SK-N-MC (cell line): ENCODE data around the gene LRMDA.

ENCODE experiments used
- DNase-seq: peaks from one replicate; pipeline ENCODE4 v3.0.0-alpha.2; 2011; ENCODE audit warnings: low read depth, low spot score
- H3K27ac ChIP-seq: fragments of 200-600 bp; sonication (generic); 2 replicates; pipeline ENCODE4 v1.5.1; 2016; ENCODE audit warnings: mixed run types
- H3K36me3 ChIP-seq: fragments of 200-600 bp; sonication (generic); 2 replicates; pipeline ENCODE4 v1.6.1; 2017; ENCODE audit warnings: antibody characterized with exemption, low read length, mixed read lengths; ENCODE audit not compliant: insufficient read depth
- H3K4me3 ChIP-seq: fragments of 200-600 bp; sonication (generic); 2 replicates; pipeline ENCODE4 v1.5.1; 2016
- H3K9ac ChIP-seq: fragments of 200-600 bp; sonication (generic); 2 replicates; pipeline ENCODE4 v1.8.0; 2017; ENCODE audit warnings: mixed run types, mixed read lengths; ENCODE audit not compliant: insufficient read length
- H3K9me3 ChIP-seq: fragments of 200-600 bp; sonication (generic); 2 replicates; pipeline ENCODE4 v1.6.1; 2017; ENCODE audit warnings: low read depth, mild to moderate bottlenecking, antibody characterized with exemption, low read length, moderate library complexity, mixed read lengths
- EZH2 ChIP-seq: fragments of 200-600 bp; sonication (generic); IDR thresholded peaks from one replicate; pipeline ENCODE4 v1.6.1; 2017; ENCODE audit warnings: antibody characterized with exemption
- FOXP2 ChIP-seq: optimal IDR thresholded peaks from 2 replicates; pipeline ENCODE3; 2011; ENCODE audit warnings: mild to moderate bottlenecking, moderate library complexity; ENCODE audit not compliant: insufficient read depth; ENCODE audit errors: extremely low read length, control extremely low read depth
- POLR2AphosphoS5 ChIP-seq: IDR thresholded peaks from 2 replicates; pipeline ENCODE4 v1.6.1; 2012; ENCODE audit warnings: mild to moderate bottlenecking, low read depth, low read length, borderline replicate concordance

Gene LRMDA

GRCh38 chr10:75555323-75555722 is 123.9 kb downstream of the LRMDA start:
- Histone ChIP-seq H3K9me3 (no peaks in the 10 kb centered on the region), H3K4me3 (no peak overlapping the region), H3K36me3 (no peaks in the 10 kb centered on the region), H3K9ac (no peak overlapping the region), H3K27ac (no peak overlapping the region)
- DNase-seq: no peak
- no peak for TF ChIP-seq FOXP2
- no peak for TF ChIP-seq EZH2
- TF ChIP-seq POLR2AphosphoS5: no peak

GRCh38 chr10:75556320-75556719 is 124.9 kb downstream of the LRMDA start:
- no peak overlapping the region for H3K27ac ChIP-seq
- H3K4me3 ChIP-seq: no peak overlapping the region
- H3K9ac ChIP-seq: no peak overlapping the region
- TF ChIP-seq EZH2: no peak
- no peak for TF ChIP-seq POLR2AphosphoS5
- TF ChIP-seq FOXP2: no peak
- no peak for DNase-seq
- H3K9me3 ChIP-seq: no peaks in the 10 kb centered on the region
- H3K36me3 ChIP-seq: no peaks in the 10 kb centered on the region

GRCh38 chr10:75565286-75566251 is 134.1 kb downstream of the LRMDA start:
- TF ChIP-seq FOXP2 (no peak), EZH2 (no peak), POLR2AphosphoS5 (no peak)
- no peak for DNase-seq
- Histone ChIP-seq H3K4me3 (no peak overlapping the region), H3K27ac (no peak overlapping the region), H3K36me3 (no peaks in the 10 kb centered on the region), H3K9me3 (no peaks in the 10 kb centered on the region), H3K9ac (no peak overlapping the region)

- no peak for DNase-seq
- TF ChIP-seq FOXP2 (no peak), POLR2AphosphoS5 (no peak), EZH2 (no peak)
- H3K36me3 ChIP-seq: no peaks in the 10 kb centered on the region
- no peak overlapping the region for H3K9ac ChIP-seq
- H3K27ac ChIP-seq: no peak overlapping the region
- no peak overlapping the region for H3K4me3 ChIP-seq
- H3K9me3 ChIP-seq: no peaks in the 10 kb centered on the region
These were observed 137.2 kb downstream of the LRMDA start for GRCh38 chr10:75568450-75569130.

- H3K9ac ChIP-seq: no peak overlapping the region
- H3K4me3 ChIP-seq: no peak overlapping the region
- no peak for TF ChIP-seq EZH2
- TF ChIP-seq POLR2AphosphoS5: no peak
- TF ChIP-seq FOXP2: no peak
- H3K9me3 ChIP-seq: no peaks in the 10 kb centered on the region
- no peak overlapping the region for H3K27ac ChIP-seq
- no peaks in the 10 kb centered on the region for H3K36me3 ChIP-seq
- DNase-seq: no peak
These were observed 138.1 kb downstream of the LRMDA start for GRCh38 chr10:75569506-75569905.

- DNase-seq: no peak
- Histone ChIP-seq H3K9ac (no peak overlapping the region), H3K27ac (no peak overlapping the region), H3K36me3 (no peaks in the 10 kb centered on the region), H3K4me3 (no peak overlapping the region), H3K9me3 (no peaks in the 10 kb centered on the region)
- TF ChIP-seq EZH2 (no peak), POLR2AphosphoS5 (no peak), FOXP2 (no peak)
These were observed 141.1 kb downstream of the LRMDA start for GRCh38 chr10:75572478-75572877.

GRCh38 chr10:75575940-75576339 is 144.5 kb downstream of the LRMDA start:
- no peak for DNase-seq
- Histone ChIP-seq H3K9ac (no peak overlapping the region), H3K36me3 (no peaks in the 10 kb centered on the region), H3K4me3 (no peak overlapping the region), H3K9me3 (no peaks in the 10 kb centered on the region), H3K27ac (no peak overlapping the region)
- TF ChIP-seq POLR2AphosphoS5: no peak
- no peak for TF ChIP-seq EZH2
- no peak for TF ChIP-seq FOXP2

GRCh38 chr10:75582102-75582501 is 150.7 kb downstream of the LRMDA start:
- H3K4me3 ChIP-seq: no peak overlapping the region
- no peak for DNase-seq

GRCh38 chr10:75585294-75585693 is 153.9 kb downstream of the LRMDA start:
- H3K27ac ChIP-seq: no peak overlapping the region
- no peaks in the 10 kb centered on the region for H3K36me3 ChIP-seq
- H3K9me3 ChIP-seq: no peaks in the 10 kb centered on the region
- no peak for DNase-seq
- H3K9ac ChIP-seq: no peak overlapping the region
- no peak overlapping the region for H3K4me3 ChIP-seq
- TF ChIP-seq POLR2AphosphoS5 (no peak), EZH2 (no peak), FOXP2 (no peak)

More at GRCh38 chr10:75582102-75582501, 150.7 kb downstream of the LRMDA start:
- Histone ChIP-seq H3K9ac (no peak overlapping the region), H3K27ac (no peak overlapping the region), H3K36me3 (no peaks in the 10 kb centered on the region), H3K9me3 (no peaks in the 10 kb centered on the region)
- TF ChIP-seq EZH2 (no peak), FOXP2 (no peak), POLR2AphosphoS5 (no peak)
